GM04504 (cell line): ENCODE data around the gene ADGRL2.
"Not testable (repeated sequence)": the region's sequence is repeated elsewhere in the genome, so short reads cannot be mapped to it uniquely, and the experiment has no call there.

Source experiments
- DNase-seq: peaks from one replicate; pipeline ENCODE4 v3.0.0-alpha.2; 2012; ENCODE audit warnings: low read depth

ADGRL2 gene

DNA sequence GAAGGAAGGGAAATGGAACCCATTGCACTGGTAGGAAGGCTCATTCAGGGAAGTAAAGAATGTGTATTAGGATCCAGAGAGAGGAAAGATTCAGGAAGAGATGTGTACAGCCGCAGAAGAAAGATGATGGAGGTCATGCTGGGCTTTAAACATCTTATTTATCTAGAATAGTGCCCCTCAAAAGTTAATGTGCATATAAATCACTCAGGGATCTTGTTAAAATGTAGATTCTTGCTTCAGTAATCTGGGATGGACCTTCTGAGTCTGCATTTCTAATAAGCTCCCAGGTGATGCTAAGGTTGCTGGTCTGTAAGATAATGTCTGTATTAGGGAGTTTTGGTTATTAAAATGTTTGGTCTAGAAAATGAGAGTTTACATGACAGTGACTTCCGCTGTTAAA lies 46.3 kb downstream of the ADGRL2 start:
- DNase-seq, result no peak

- DNase-seq, result no peak
These were observed 48.3 kb downstream of the ADGRL2 start for GRCh38 chr1:81848880-81849682.

DNA sequence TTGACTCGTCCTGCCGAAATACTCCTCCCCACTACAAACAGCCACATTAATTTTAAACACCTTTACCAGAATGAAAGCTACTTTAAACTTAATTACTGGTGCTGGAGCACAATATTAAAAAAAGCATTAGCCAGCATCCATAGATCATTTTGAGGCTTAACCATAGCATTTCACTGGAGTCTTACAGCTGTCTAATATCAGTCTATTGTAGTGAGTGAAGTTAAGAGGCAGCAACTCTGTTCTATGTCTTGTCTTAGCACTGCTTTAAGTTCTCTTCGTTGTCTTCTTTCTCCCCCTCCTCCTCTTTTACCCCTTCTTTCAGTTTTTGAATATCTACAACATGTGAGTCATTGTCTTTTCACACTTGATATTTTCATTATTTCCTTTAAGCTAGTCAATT lies 49.3 kb downstream of the ADGRL2 start:
- DNase-seq, result no peak

- no peak for DNase-seq
These were observed 49.8 kb downstream of the ADGRL2 start for GRCh38 chr1:81850495-81850894.

DNA sequence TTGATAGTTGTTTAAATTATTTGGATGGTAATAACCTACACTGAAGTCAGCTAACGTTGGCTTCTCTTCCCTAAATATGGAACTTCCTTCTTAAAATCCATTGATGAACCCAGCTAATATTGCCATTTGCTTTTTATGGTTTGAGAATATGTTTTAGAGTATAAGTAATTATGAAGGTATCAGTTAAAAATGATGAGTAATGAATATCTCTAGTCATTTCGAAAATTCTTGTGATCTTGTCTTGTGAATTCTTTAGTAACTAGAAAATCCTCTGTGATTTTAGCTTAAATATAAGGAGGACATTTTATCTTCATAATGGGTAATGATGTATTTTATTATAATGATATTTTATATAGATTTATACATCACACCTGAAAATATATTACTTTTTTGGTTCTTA lies 50.5 kb downstream of the ADGRL2 start:
- DNase-seq, result no peak

DNA sequence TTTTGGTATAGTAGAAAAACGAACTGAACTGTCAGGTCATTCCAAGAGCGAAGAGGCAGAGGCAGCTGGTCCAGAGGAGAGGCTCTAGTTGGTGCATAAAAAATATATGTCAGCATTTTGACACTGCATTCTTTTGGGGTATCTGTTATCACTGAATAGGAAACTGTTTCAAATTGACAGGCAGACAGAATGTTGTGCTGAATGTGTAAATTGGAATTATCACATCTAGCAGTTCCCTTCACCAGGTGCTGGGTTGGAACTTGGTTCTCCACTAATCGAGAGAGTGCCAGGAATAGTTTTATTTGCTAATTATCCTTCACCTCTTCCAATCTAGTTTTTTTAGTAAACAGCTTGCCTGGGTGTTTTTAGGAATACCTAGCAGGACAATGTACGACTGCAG lies 52.2 kb downstream of the ADGRL2 start:
- no peak for DNase-seq

DNA sequence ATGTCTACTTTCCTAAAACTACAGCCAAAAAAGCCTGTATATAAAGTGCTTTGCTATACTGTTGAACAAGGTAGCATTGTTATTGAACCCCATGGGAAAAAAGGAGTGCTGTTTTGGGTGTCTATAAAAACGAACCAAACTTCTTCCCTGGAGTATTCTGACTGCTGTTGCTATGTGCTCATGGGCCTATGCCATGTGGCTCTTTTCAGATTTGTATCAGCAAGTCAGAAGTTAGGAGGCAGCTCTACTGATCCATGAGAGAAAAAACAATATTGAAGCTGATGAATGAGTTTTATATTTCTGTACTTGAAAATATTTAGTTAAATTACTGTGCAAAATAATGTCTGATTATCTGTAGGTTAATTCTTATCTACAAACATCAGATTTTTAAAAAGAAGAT lies 66.5 kb downstream of the ADGRL2 start:
- DNase-seq, result no peak

- no peak for DNase-seq
These were observed 68.6 kb downstream of the ADGRL2 start for GRCh38 chr1:81869307-81869706.

DNA sequence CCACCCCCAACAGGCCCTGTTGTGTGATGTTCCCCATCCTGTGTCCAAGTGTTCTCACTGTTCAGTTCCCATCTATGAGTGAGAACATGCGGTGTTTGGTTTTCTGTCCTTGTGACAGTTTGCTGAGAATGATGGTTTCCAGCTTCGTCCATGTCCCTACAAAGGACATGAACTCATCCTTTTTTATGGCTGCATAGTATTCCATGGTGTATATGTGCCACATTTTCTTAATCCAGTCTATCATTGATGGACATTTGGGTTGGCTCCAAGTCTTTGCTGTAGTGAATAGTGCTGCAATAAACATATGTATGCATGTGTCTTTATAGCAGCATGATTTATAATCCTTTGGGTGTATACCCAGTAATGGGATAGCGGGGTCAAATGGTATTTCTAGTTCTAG lies 70.4 kb downstream of the ADGRL2 start:
- not testable (repeated sequence) for DNase-seq

DNA sequence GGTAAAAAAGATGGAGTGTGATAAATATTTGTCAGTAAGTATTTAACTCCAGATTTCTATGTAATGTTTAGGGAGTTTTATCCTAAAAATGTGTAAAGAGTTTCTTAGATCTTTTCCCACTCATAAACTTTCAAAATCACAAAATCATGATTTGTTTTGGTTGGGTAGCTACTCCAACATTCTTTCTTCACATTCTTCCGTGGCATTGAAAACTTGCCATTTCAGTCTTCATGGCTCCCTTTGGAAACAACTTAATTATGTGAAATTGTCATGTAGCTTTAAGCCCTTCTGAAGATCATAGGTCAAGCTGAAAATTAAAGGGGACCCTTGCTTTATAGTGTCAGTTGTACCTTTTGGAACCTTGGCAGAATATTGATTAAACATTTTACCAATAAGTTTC lies 73.2 kb downstream of the ADGRL2 start:
- no peak for DNase-seq

GRCh38 chr1:81874461-81874860 lies 73.7 kb downstream of the ADGRL2 start:
- DNase-seq, result no peak

DNA sequence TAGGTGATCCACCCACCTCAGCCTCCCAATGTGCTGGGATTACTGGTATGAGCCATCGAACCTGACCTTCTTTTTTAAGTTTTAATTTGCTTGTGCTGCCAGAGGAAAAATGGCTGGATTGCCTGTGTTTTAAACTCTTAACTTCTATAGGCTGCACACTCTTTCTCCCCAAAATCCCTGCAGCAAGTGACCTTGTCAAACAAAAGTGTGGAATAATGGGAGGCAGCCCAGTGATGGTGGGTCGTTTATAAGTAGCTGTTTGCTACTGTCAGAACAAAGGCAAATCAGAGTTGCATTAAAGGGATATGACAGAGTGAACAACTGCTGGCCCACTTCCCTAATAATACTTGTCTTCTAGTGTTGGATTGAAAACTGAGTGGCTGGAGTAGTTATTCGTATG lies 74.2 kb downstream of the ADGRL2 start:
- no peak for DNase-seq

- DNase-seq, result no peak
These were observed 76.4 kb downstream of the ADGRL2 start for GRCh38 chr1:81876901-81877733.

GRCh38 chr1:81877940-81878339 lies 77.2 kb downstream of the ADGRL2 start:
- no peak for DNase-seq

GRCh38 chr1:81878538-81878937 lies 77.8 kb downstream of the ADGRL2 start:
- no peak for DNase-seq

DNA sequence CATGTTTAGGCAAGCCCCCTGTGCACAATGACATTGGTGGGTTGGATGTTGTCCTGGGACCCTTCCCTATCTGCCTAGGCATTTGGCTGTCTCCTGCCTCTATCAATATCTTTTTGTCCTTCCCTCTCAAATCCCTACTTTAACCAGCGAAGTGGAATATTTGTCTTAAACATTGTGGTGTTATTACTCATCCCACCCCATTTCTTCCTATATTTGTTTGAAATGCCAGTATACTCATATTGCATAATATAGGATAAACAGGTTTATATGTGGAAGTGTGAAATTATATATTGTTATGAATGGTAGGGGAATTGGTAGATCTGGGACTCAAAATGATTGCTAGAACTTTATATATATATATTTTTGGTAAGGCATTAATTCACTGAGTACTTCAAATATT lies 80.0 kb downstream of the ADGRL2 start:
- DNase-seq, result no peak

GRCh38 chr1:81885291-81885690 lies 84.6 kb downstream of the ADGRL2 start:
- no peak for DNase-seq

DNA sequence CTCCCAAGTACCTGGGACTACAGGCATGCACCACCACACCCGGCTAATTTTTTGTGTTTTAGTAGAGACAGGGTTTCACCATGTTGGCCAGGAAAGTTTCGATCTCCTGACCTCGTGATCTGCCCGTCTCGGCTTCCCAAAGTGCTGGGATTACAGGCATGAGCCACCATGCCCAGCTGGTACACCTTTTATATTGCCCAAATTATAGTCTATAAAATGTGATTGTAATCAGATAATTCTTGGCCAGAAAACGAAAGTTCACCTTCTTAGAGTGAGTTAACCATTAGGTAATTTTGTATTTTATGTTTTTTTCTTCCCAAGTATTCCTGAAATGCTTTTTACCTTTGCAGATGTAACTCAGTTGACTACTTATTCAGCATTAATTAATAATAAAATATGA lies 85.6 kb downstream of the ADGRL2 start:
- not testable (repeated sequence) for DNase-seq

DNA sequence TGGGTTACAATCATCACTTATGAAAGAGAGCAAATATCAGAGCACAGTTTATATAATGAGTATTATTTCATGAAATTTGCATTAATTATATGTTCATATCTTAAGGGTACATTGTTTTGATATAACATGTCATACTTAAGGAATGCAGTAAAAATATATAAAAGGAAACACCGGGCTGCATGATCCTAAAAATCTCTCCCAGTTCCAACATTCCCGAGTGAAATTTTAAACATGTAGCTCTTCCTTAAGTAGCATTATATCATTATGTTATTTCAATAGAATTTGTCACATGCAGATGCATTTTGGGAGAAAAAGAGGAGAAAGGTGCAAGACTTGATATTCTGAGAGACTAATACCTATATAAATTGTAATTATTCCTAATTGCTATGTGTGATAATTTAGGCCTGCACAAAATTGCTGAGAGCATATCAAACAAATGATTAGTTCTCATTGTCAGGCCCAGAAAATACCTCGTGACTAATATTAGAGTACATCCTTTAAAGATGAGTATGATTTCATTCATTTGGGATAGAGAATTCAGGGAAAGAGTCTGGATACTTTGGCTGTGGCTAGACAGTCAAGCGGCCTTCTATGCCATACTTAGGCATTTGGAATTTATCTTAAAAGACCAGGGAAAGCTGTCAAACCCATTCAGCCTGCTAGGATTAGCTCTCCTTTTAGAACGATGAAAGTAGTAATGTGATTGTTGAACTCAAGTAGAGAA lies 86.8 kb downstream of the ADGRL2 start:
- DNase-seq, result no peak

DNA sequence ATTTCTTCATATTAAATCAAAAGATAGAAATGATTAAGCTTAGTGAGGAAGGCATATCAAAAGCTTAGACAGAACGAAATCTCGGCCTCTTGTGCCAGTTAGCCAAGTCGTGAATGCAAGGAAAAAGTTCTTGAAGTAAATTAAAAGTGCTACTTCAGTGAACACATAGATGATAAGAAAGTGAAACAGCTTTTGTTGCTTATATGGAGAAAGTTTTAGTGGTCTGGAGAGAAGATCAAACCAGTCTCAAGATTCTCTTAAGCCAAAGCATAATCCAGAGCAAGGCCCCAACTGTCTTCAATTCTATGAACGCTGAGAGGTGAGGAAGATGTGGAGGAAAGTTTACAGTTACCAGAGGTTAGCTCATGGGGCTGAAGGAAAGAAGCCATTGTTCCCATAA lies 88.4 kb downstream of the ADGRL2 start:
- no peak for DNase-seq

DNA sequence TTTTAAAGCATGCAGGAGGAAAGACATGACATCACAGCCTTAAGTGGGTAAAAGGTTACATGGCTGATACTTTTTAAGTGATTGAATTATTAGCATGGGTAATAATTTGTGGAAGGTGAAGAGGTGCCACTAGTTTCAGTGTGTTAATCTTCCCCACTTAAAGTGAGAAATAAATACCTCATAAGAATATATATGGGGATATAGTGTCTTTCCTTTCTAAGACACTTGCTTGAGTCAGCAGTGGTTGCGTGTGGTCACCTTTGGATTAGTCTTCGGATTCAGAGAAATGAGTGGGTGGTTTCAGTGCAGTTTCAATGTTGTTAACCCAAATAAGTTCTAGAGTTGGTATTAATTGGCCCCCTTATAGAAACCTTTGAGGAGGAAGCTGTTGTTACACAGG lies 94.1 kb downstream of the ADGRL2 start:
- no peak for DNase-seq

GRCh38 chr1:81899214-81899821 lies 98.6 kb downstream of the ADGRL2 start:
- DNase-seq, result no peak
